Parathyroid adenoma (tissue), 2 donors: ENCODE results near the gene CYP4A11.
"Not testable (repeated sequence)": the region's sequence is repeated elsewhere in the genome, so short reads cannot be mapped to it uniquely, and the experiment has no call there.

Experiments
- H2AFZ ChIP-seq: fragments of 300-600 bp; sonication (generic); one replicate; pipeline ENCODE4 v1.7.0; 2017; ENCODE audit warnings: antibody characterized with exemption, mild to moderate bottlenecking
- H3K27ac ChIP-seq: fragments of 300-600 bp; sonication (generic); one replicate; pipeline ENCODE4 v1.7.0; 2017
- H3K27me3 ChIP-seq: fragments of 300-600 bp; sonication (generic); one replicate; pipeline ENCODE4 v1.7.0; 2017; ENCODE audit warnings: low read length; ENCODE audit not compliant: control insufficient read depth, insufficient read depth
- H3K36me3 ChIP-seq: fragments of 300-600 bp; sonication (generic); one replicate; pipeline ENCODE4 v1.7.0; 2017; ENCODE audit warnings: low read length; ENCODE audit not compliant: control insufficient read depth, insufficient read depth
- H3K4me1 ChIP-seq: fragments of 300-600 bp; sonication (generic); one replicate; pipeline ENCODE4 v1.7.0; 2017; ENCODE audit warnings: control low read depth
- H3K4me2 ChIP-seq: fragments of 300-600 bp; sonication (generic); one replicate; pipeline ENCODE4 v1.7.0; 2017; ENCODE audit warnings: low read length
- H3K4me3 ChIP-seq: fragments of 300-600 bp; sonication (generic); one replicate; pipeline ENCODE4 v1.7.0; 2017; ENCODE audit warnings: low read depth, low read length
- H3K79me2 ChIP-seq: fragments of 300-600 bp; sonication (generic); one replicate; pipeline ENCODE4 v1.7.0; 2017; ENCODE audit warnings: control low read depth
- H3K9ac ChIP-seq: fragments of 300-600 bp; sonication (generic); one replicate; pipeline ENCODE4 v1.7.0; 2017; ENCODE audit warnings: mild to moderate bottlenecking
- H3K9me3 ChIP-seq: fragments of 300-600 bp; sonication (generic); one replicate; pipeline ENCODE4 v1.7.0; 2017; ENCODE audit warnings: low read length; ENCODE audit not compliant: control insufficient read depth
- TF ChIP-seq, protein P1 (sequence below): fragments of 300-600 bp; sonication (generic); IDR thresholded peaks from one replicate; pipeline ENCODE4 v1.7.0; 2017; ENCODE audit warnings: antibody characterized with exemption, mild to moderate bottlenecking
- donor health status: primary hyperparathyroidism.

CYP4A11 gene

GRCh38 chr1:46942086-46942485 lies 810 bp upstream of the CYP4A11 start:
- Histone ChIP-seq H3K27me3 (no peaks in the 10 kb centered on the region), H3K27ac (no peak overlapping the region), H3K4me3 (no peak overlapping the region), H3K9me3 (no peaks in the 10 kb centered on the region), H3K9ac (no peak overlapping the region), H3K4me2 (no peak overlapping the region), H2AFZ (no peak overlapping the region), H3K79me2 (no peaks in the 10 kb centered on the region), H3K4me1 (no peaks in the 10 kb centered on the region), H3K36me3 (no peaks in the 10 kb centered on the region)
- TF ChIP-seq, protein P1, sequence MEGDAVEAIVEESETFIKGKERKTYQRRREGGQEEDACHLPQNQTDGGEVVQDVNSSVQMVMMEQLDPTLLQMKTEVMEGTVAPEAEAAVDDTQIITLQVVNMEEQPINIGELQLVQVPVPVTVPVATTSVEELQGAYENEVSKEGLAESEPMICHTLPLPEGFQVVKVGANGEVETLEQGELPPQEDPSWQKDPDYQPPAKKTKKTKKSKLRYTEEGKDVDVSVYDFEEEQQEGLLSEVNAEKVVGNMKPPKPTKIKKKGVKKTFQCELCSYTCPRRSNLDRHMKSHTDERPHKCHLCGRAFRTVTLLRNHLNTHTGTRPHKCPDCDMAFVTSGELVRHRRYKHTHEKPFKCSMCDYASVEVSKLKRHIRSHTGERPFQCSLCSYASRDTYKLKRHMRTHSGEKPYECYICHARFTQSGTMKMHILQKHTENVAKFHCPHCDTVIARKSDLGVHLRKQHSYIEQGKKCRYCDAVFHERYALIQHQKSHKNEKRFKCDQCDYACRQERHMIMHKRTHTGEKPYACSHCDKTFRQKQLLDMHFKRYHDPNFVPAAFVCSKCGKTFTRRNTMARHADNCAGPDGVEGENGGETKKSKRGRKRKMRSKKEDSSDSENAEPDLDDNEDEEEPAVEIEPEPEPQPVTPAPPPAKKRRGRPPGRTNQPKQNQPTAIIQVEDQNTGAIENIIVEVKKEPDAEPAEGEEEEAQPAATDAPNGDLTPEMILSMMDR: no peak

DNA sequence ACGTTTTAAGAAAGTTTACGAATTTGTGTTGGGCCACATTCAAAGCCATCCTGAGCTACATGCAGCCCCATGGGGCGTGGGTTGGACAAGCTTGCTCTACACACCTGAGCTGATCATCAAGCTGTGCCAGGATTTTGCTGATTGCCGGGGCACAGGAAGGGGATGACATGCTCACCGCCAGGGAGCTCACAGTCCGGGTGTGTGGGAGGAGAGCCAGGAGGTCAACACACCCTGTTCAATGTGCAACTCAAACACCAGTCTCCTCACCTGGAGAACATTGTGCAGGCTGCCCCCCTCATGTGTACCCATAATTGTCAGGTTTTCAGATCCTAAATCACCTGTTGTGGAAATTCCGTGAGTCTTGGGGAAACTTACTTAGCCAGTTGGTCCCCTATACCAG lies 969 bp downstream of the CYP4A11 start:
- H3K27ac ChIP-seq: no peak overlapping the region
- no peaks in the 10 kb centered on the region for H3K9me3 ChIP-seq
- H3K4me2 ChIP-seq: no peak overlapping the region
- H3K4me1 ChIP-seq: no peaks in the 10 kb centered on the region
- TF ChIP-seq, protein P1: no peak
- no peak overlapping the region for H3K4me3 ChIP-seq
- no peak overlapping the region for H3K9ac ChIP-seq
- H2AFZ ChIP-seq: no peak overlapping the region
- no peaks in the 10 kb centered on the region for H3K79me2 ChIP-seq
- no peaks in the 10 kb centered on the region for H3K36me3 ChIP-seq
- no peaks in the 10 kb centered on the region for H3K27me3 ChIP-seq

GRCh38 chr1:46937270-46937669 lies 4.0 kb downstream of the CYP4A11 start:
- H3K9ac ChIP-seq: no peak overlapping the region
- H3K4me1 ChIP-seq: no peaks in the 10 kb centered on the region

DNA sequence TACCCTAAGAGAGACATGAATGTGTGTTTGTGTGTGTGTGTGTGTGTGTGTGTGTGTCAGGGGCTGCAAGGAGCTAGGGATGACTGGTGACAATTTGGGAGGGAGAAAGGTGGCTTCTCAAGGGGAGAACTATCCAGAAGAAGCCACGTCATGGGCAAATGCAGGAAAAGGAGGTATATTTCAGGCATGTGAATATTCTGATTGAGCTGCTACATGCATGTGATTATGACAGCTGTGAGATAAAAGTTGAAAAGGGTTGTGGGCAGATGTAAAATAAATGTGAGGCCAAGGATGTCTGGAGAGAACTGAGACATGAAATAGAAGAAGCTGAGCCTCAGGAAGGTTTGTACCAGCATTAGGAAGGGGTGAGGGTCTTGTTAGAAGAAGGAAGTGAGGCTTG lies 4.5 kb downstream of the CYP4A11 start:
- no peaks in the 10 kb centered on the region for H3K9me3 ChIP-seq
- H2AFZ ChIP-seq: no peak overlapping the region
- no peaks in the 10 kb centered on the region for H3K27me3 ChIP-seq
- H3K79me2 ChIP-seq: no peaks in the 10 kb centered on the region
- no peak overlapping the region for H3K27ac ChIP-seq
- H3K4me3 ChIP-seq: no peak overlapping the region
- H3K4me1 ChIP-seq: no peaks in the 10 kb centered on the region
- H3K4me2 ChIP-seq: no peak overlapping the region
- no peak overlapping the region for H3K9ac ChIP-seq
- no peaks in the 10 kb centered on the region for H3K36me3 ChIP-seq
- TF ChIP-seq, protein P1: no peak

More at GRCh38 chr1:46937270-46937669, 4.0 kb downstream of the CYP4A11 start:
- H3K79me2 ChIP-seq: no peaks in the 10 kb centered on the region
- H2AFZ ChIP-seq: no peak overlapping the region
- no peaks in the 10 kb centered on the region for H3K36me3 ChIP-seq
- no peak overlapping the region for H3K27ac ChIP-seq
- H3K4me3 ChIP-seq: no peak overlapping the region
- TF ChIP-seq, protein P1: no peak
- H3K4me2 ChIP-seq: no peak overlapping the region
- no peaks in the 10 kb centered on the region for H3K27me3 ChIP-seq
- H3K9me3 ChIP-seq: no peaks in the 10 kb centered on the region

DNA sequence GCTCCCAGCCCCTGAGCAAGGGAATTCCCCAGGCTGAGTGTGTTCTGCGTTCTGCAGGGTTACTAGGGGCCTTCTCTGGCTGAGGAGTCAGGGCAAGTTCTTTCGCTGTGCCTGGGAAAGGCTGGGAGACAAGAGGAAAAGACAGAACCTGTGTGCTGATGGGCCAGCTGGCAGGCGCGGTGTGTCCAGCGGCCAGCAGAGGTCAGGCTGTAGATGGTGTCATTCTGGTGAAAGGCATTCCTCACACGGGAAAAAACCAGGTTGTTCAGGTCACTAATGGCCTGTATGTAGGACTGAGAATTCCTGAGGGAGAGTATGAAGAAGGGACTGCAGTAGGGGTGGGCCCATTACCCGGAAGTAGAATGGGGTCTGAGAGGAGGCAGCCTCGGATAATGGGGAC lies 6.4 kb downstream of the CYP4A11 start:
- H3K79me2 ChIP-seq, H3K9me3 ChIP-seq: not testable (repeated sequence)

DNA sequence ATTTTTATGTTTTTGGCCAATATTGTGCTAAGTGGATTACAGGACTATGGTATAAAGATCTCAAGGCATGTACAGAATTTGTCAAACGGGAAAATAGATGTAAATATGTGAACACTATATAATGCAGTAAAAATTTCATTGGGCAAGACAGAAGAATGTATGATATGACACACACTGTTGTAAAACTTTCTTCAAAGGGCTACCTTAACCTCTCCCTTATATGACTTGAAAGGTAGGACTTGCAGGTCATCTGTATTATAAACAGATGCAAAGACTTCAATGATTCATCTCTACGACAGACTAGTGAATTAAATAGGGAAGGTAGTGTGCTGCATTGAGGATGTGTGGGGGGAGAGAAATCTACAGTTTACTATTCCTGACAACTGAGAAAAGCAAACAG lies 9.3 kb downstream of the CYP4A11 start:
- not testable (repeated sequence) for H3K27ac ChIP-seq, H2AFZ ChIP-seq, H3K4me3 ChIP-seq, H3K4me2 ChIP-seq, H3K36me3 ChIP-seq, H3K9ac ChIP-seq, H3K27me3 ChIP-seq, H3K79me2 ChIP-seq, H3K9me3 ChIP-seq, H3K4me1 ChIP-seq

More for the DNA sequence above, 6.4 kb downstream of the CYP4A11 start:
- H3K27me3 ChIP-seq, H3K9ac ChIP-seq, H3K4me2 ChIP-seq, H3K36me3 ChIP-seq, H2AFZ ChIP-seq, H3K4me3 ChIP-seq, H3K4me1 ChIP-seq, H3K27ac ChIP-seq: not testable (repeated sequence)
- TF ChIP-seq, protein P1: peak; percentile 21
